ENCODE results near the gene PBX2. TPM values are rescaled to one million over a fixed set of nuclear protein-coding genes. Genes with fewer than 3 reads are reported as not detected.

The PBX2 gene
- total RNA-seq, 1 experiment from 2014 or later: 176 TPM

DNA sequence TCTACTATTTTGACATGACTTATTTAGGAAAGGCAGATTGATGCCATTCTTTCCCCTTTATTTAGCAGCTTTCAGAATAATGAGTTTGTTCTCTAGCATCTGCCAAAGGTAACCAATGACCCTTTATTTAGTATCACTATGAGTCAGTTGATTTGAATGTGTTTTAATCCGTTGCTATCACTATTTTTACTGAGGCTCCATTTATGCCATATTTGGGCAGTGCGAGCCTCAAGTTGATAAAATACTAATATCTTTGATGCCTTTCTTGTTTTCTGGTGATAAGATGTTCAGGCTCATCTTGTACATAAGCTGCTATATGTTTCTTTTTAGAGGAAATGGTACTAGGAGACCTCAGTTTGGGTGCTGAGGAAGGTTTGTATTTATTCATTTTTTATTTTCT lies 49.5 kb upstream of the PBX2 start:
- Histone ChIP-seq H2BK20ac (ENCODE audit: low read depth, low read length, poor library complexity, severe bottlenecking) (no peak overlapping the region), H2BK15ac (ENCODE audit: low read depth, low read length) (no peak overlapping the region), H3K79me1 (ENCODE audit: insufficient read depth, low read depth, low read length, poor library complexity, severe bottlenecking) (no peaks in the 10 kb centered on the region), H3K4me1 (ENCODE audit: insufficient read depth, low read length) (no peaks in the 10 kb centered on the region), H4K5ac (ENCODE audit: insufficient read length, low read depth, low read length) (no peak overlapping the region), H2BK12ac (ENCODE audit: insufficient read length, low read depth, low read length) (no peak overlapping the region), H3K27me3 (ENCODE audit: insufficient read depth, low read length) (no peaks in the 10 kb centered on the region), H2BK5ac (ENCODE audit: insufficient read length, low read length) (no peak overlapping the region), H3K4ac (ENCODE audit: low read depth, low read length) (no peak overlapping the region), H3K56ac (ENCODE audit: insufficient read length, low read depth, low read length) (no peak overlapping the region), H3K4me2 (ENCODE audit: insufficient read depth, insufficient read length, low read length) (no peak overlapping the region), H3K9me3 (ENCODE audit: control insufficient read depth, low read depth, low read length) (no peaks in the 10 kb centered on the region), H3K79me2 (ENCODE audit: insufficient read depth, low read length) (no peaks in the 10 kb centered on the region), H3K18ac (ENCODE audit: insufficient read length, low read depth, low read length) (no peak overlapping the region), H4K20me1 (ENCODE audit: control insufficient read depth, insufficient read depth, insufficient read length) (no peaks in the 10 kb centered on the region), H3T11ph (ENCODE audit: low read length) (no peak overlapping the region), H4K91ac (ENCODE audit: insufficient read length, low read depth, low read length) (no peak overlapping the region), H2AFZ (ENCODE audit: low read length) (no peak overlapping the region), H2BK120ac (ENCODE audit: low read depth, low read length, poor library complexity, severe bottlenecking) (no peak overlapping the region), H3K14ac (ENCODE audit: insufficient read depth, low read length) (no peak overlapping the region), H3K9ac (ENCODE audit: extremely low read depth, insufficient read length, low read length) (no peak overlapping the region), H3K27ac (ENCODE audit: insufficient read length, low read depth, low read length) (no peak overlapping the region), H4K8ac (replicated peaks; ENCODE audit: insufficient read length, low read depth, low read length) (no peak overlapping the region), H3K23ac (ENCODE audit: insufficient read length, low read depth, low read length) (no peak overlapping the region), H2AK5ac (ENCODE audit: insufficient read length, low read length) (no peak overlapping the region), H3K23me2 (ENCODE audit: insufficient read length, low read depth, low read length, poor library complexity, severe bottlenecking) (no peaks in the 10 kb centered on the region)
- Mint-ChIP-seq H3K4me3 (no peak overlapping the region), H3K9me3 (no peaks in the 10 kb centered on the region; a peak in 2 of 5 replicates), H3K36me3 (ENCODE audit: insufficient read depth in 1 of 3, low read depth in 3 of 3) (no peaks in the 10 kb centered on the region), H3K4me1 (peaks cover 0 to 5% of the 10 kb centered on the region in 2 experiments; a peak in 2 of 4 replicates), H3K27ac (no peak overlapping the region), H3K27me3 (ENCODE audit: low read depth) (peaks cover 3% of the 10 kb centered on the region)
- DNase-seq: no peak
- no CpG with 5 or more reads among the region's 2 CpGs for WGBS (ENCODE audit: extremely low coverage, insufficient read length, low lambda C conversion rate)
- TF ChIP-seq, protein P1, sequence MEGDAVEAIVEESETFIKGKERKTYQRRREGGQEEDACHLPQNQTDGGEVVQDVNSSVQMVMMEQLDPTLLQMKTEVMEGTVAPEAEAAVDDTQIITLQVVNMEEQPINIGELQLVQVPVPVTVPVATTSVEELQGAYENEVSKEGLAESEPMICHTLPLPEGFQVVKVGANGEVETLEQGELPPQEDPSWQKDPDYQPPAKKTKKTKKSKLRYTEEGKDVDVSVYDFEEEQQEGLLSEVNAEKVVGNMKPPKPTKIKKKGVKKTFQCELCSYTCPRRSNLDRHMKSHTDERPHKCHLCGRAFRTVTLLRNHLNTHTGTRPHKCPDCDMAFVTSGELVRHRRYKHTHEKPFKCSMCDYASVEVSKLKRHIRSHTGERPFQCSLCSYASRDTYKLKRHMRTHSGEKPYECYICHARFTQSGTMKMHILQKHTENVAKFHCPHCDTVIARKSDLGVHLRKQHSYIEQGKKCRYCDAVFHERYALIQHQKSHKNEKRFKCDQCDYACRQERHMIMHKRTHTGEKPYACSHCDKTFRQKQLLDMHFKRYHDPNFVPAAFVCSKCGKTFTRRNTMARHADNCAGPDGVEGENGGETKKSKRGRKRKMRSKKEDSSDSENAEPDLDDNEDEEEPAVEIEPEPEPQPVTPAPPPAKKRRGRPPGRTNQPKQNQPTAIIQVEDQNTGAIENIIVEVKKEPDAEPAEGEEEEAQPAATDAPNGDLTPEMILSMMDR (conservative IDR thresholded peaks at IDR 0.05): no peak
